GM18505 (cell line): ENCODE results near the gene TPO.
"Not testable (repeated sequence)": the region's sequence is repeated elsewhere in the genome, so short reads cannot be mapped to it uniquely, and the experiment has no call there.

Source experiments
- ATAC-seq: cut with Tn5 transposase; IDR thresholded peaks from one replicate; pipeline ENCODE4 v1.9.1; 2021; ENCODE audit not compliant: unreplicated experiment
- POLR2A ChIP-seq: IDR thresholded peaks from 4 replicates; pipeline ENCODE4 v1.6.1; 2011; ENCODE audit warnings: borderline replicate concordance; ENCODE audit not compliant: insufficient read depth, insufficient read length; ENCODE audit errors: extremely low read depth

TPO gene

GRCh38 chr2:1393321-1393720 lies 19.9 kb upstream of the TPO start:
- ATAC-seq, result no peak

GRCh38 chr2:1394709-1395408 lies 18.4 kb upstream of the TPO start:
- ATAC-seq, result no peak
- TF ChIP-seq POLR2A, result no peak

More at GRCh38 chr2:1393321-1393720, 19.9 kb upstream of the TPO start:
- no peak for TF ChIP-seq POLR2A

GRCh38 chr2:1397350-1397749 lies 15.9 kb upstream of the TPO start:
- no peak for ATAC-seq

GRCh38 chr2:1398191-1398590 lies 15.1 kb upstream of the TPO start:
- no peak for TF ChIP-seq POLR2A
- ATAC-seq, result no peak

More at GRCh38 chr2:1397350-1397749, 15.9 kb upstream of the TPO start:
- no peak for TF ChIP-seq POLR2A

- no peak for ATAC-seq
- no peak for TF ChIP-seq POLR2A
These were observed 12.1 kb upstream of the TPO start for GRCh38 chr2:1400943-1401735.

- no peak for TF ChIP-seq POLR2A
- no peak for ATAC-seq
These were observed 11.2 kb upstream of the TPO start for GRCh38 chr2:1402064-1402463.

- no peak for TF ChIP-seq POLR2A
These were observed 9.7 kb upstream of the TPO start for GRCh38 chr2:1403565-1403964.

GRCh38 chr2:1405124-1405523 lies 8.1 kb upstream of the TPO start:
- no peak for TF ChIP-seq POLR2A
- ATAC-seq, result no peak

More at GRCh38 chr2:1403565-1403964, 9.7 kb upstream of the TPO start:
- ATAC-seq, result no peak

GRCh38 chr2:1405967-1406366 lies 7.3 kb upstream of the TPO start:
- no peak for ATAC-seq
- TF ChIP-seq POLR2A, result no peak

GRCh38 chr2:1406434-1406833 lies 6.8 kb upstream of the TPO start:
- no peak for TF ChIP-seq POLR2A
- ATAC-seq, result no peak

- ATAC-seq, result no peak
- TF ChIP-seq POLR2A, result no peak
These were observed 5.2 kb upstream of the TPO start for GRCh38 chr2:1407950-1408675.

GRCh38 chr2:1414121-1414520 lies 858 bp downstream of the TPO start:
- no peak for ATAC-seq
- no peak for TF ChIP-seq POLR2A

- ATAC-seq, result not testable (repeated sequence)
These were observed 1.6 kb downstream of the TPO start for GRCh38 chr2:1414901-1415300.
